Measurements from ENCODE around the gene EDN2.

GRCh38 chr1:41486371-41487125 lies 2.1 kb upstream of the EDN2 start:
- TF ChIP-seq CTCF (IDR thresholded peaks at IDR 0.05) = no peak
- TF ChIP-seq POLR2A (IDR thresholded peaks at IDR 0.05) = no peak
- no peak for TF ChIP-seq POLR2AphosphoS5 (IDR thresholded peaks at IDR 0.05; ENCODE audit: insufficient read depth in 1 of 2, low read depth in 1 of 2)
